ENCODE results near the gene DBNDD1.

GRCh38 chr16:90048737-90049330 is 29.6 kb upstream of the DBNDD1 start:
- no peak for TF ChIP-seq CTCF (conservative IDR thresholded peaks at IDR 0.05)
- no peak for TF ChIP-seq EZH2 (IDR thresholded peaks at IDR 0.05; ENCODE audit: low read depth)
